ENCODE results near the gene DEFB123.
A peak's percentile ranks its signal among the peaks of the same experiment; 100 is the strongest.

DEFB123 gene

GRCh38 chr20:31440012-31440659 is at the start of gene DEFB123:
Gene DEFB123 (plus strand): TSS chr20:31440632. CDS start chr20:31440699, 67 bp downstream.
- no peak for TF ChIP-seq CTCF (IDR thresholded peaks at IDR 0.05)
- H3K4me1 ChIP-seq = no peaks in the 10 kb centered on the region
- no peaks in the 10 kb centered on the region for H3K79me2 ChIP-seq
- H3K4me3 ChIP-seq (ENCODE audit: low read depth, low read length) = no peak within 1 kb of the TSS
- H2AFZ ChIP-seq = peak within 1 kb of the TSS; percentile 33
- H3K9ac ChIP-seq = no peak within 1 kb of the TSS
- no peaks in the 10 kb centered on the region for H3K36me3 ChIP-seq (ENCODE audit: control insufficient read depth, insufficient read depth, low read length)
- no peak within 1 kb of the TSS for H3K27ac ChIP-seq
- no peaks in the 10 kb centered on the region for H3K27me3 ChIP-seq (ENCODE audit: control insufficient read depth, insufficient read depth, low read length)
- no peaks in the 10 kb centered on the region for H3K9me3 ChIP-seq (ENCODE audit: control insufficient read depth, low read length)
- H3K4me2 ChIP-seq (ENCODE audit: low read length) = no peak within 1 kb of the TSS

GRCh38 chr20:31392836-31393235 is 47.6 kb upstream of the DEFB123 start:
- TF ChIP-seq CTCF (IDR thresholded peaks at IDR 0.05) = no peak
- Histone ChIP-seq H3K27me3 (ENCODE audit: control insufficient read depth, insufficient read depth, low read length) (no peaks in the 10 kb centered on the region), H3K27ac (no peak overlapping the region), H3K9ac (no peak overlapping the region), H3K4me2 (ENCODE audit: low read length) (no peak overlapping the region), H3K36me3 (ENCODE audit: control insufficient read depth, insufficient read depth, low read length) (no peaks in the 10 kb centered on the region), H3K9me3 (ENCODE audit: control insufficient read depth, low read length) (no peaks in the 10 kb centered on the region), H3K4me3 (ENCODE audit: low read depth, low read length) (no peak overlapping the region), H3K4me1 (no peaks in the 10 kb centered on the region), H3K79me2 (no peaks in the 10 kb centered on the region), H2AFZ (no peak overlapping the region)

- Histone ChIP-seq H3K27ac (no peak overlapping the region), H3K4me3 (ENCODE audit: low read depth, low read length) (no peak overlapping the region), H3K27me3 (ENCODE audit: control insufficient read depth, insufficient read depth, low read length) (no peaks in the 10 kb centered on the region), H3K79me2 (no peaks in the 10 kb centered on the region), H2AFZ (no peak overlapping the region), H3K4me2 (ENCODE audit: low read length) (no peak overlapping the region), H3K4me1 (no peaks in the 10 kb centered on the region), H3K36me3 (ENCODE audit: control insufficient read depth, insufficient read depth, low read length) (no peaks in the 10 kb centered on the region), H3K9me3 (ENCODE audit: control insufficient read depth, low read length) (no peaks in the 10 kb centered on the region), H3K9ac (no peak overlapping the region)
- TF ChIP-seq CTCF (IDR thresholded peaks at IDR 0.05) = no peak
Measured at GRCh38 chr20:31394900-31395299, 45.5 kb upstream of the DEFB123 start.

- Histone ChIP-seq H3K27ac (no peak overlapping the region), H3K9ac (no peak overlapping the region), H3K9me3 (ENCODE audit: control insufficient read depth, low read length) (no peaks in the 10 kb centered on the region), H3K4me2 (ENCODE audit: low read length) (no peak overlapping the region), H3K79me2 (no peaks in the 10 kb centered on the region), H2AFZ (no peak overlapping the region), H3K4me1 (no peaks in the 10 kb centered on the region), H3K36me3 (ENCODE audit: control insufficient read depth, insufficient read depth, low read length) (no peaks in the 10 kb centered on the region), H3K4me3 (ENCODE audit: low read depth, low read length) (no peak overlapping the region), H3K27me3 (ENCODE audit: control insufficient read depth, insufficient read depth, low read length) (no peaks in the 10 kb centered on the region)
- TF ChIP-seq CTCF (IDR thresholded peaks at IDR 0.05) = no peak
Measured at GRCh38 chr20:31403886-31404285, 36.5 kb upstream of the DEFB123 start.

GRCh38 chr20:31406115-31406514 is 34.3 kb upstream of the DEFB123 start, which contains the start of gene DEFB121:
Gene DEFB121 (minus strand): TSS chr20:31406215. CDS start chr20:31406152, 63 bp downstream.
- Histone ChIP-seq H3K27me3 (ENCODE audit: control insufficient read depth, insufficient read depth, low read length) (no peaks in the 10 kb centered on the region), H3K79me2 (no peaks in the 10 kb centered on the region), H3K4me3 (ENCODE audit: low read depth, low read length) (no peak within 1 kb of the TSS), H3K4me2 (ENCODE audit: low read length) (no peak within 1 kb of the TSS), H3K9me3 (ENCODE audit: control insufficient read depth, low read length) (no peaks in the 10 kb centered on the region), H3K4me1 (no peaks in the 10 kb centered on the region), H3K36me3 (ENCODE audit: control insufficient read depth, insufficient read depth, low read length) (no peaks in the 10 kb centered on the region), H3K27ac (no peak within 1 kb of the TSS), H2AFZ (no peak within 1 kb of the TSS), H3K9ac (no peak within 1 kb of the TSS)
- TF ChIP-seq CTCF (IDR thresholded peaks at IDR 0.05) = no peak

Measured in parathyroid adenoma (tissue), 2 donors.